ENCODE results near the gene CANT1. TPM values are rescaled to one million over a fixed set of nuclear protein-coding genes. Genes with fewer than 3 reads are reported as not detected.

Gene CANT1
- total and polyA plus RNA-seq, 12 donors, result 10.3 to 78.3 (median 40.4) TPM

- H3K4me3 ChIP-seq, result no peak overlapping the region
- no peaks in the 10 kb centered on the region for H3K9me3 ChIP-seq (replicated peaks in 1 of 3)
- H3K36me3 ChIP-seq (replicated peaks in 1 of 2), result peaks cover 0 to 45% of the 10 kb centered on the region in 2 donors
- H3K27ac ChIP-seq, result peak overlapping the region in 1 of 5 donors; percentile 6
- TF ChIP-seq POLR2A (IDR thresholded peaks at IDR 0.05), result no peak
- TF ChIP-seq, protein P1, sequence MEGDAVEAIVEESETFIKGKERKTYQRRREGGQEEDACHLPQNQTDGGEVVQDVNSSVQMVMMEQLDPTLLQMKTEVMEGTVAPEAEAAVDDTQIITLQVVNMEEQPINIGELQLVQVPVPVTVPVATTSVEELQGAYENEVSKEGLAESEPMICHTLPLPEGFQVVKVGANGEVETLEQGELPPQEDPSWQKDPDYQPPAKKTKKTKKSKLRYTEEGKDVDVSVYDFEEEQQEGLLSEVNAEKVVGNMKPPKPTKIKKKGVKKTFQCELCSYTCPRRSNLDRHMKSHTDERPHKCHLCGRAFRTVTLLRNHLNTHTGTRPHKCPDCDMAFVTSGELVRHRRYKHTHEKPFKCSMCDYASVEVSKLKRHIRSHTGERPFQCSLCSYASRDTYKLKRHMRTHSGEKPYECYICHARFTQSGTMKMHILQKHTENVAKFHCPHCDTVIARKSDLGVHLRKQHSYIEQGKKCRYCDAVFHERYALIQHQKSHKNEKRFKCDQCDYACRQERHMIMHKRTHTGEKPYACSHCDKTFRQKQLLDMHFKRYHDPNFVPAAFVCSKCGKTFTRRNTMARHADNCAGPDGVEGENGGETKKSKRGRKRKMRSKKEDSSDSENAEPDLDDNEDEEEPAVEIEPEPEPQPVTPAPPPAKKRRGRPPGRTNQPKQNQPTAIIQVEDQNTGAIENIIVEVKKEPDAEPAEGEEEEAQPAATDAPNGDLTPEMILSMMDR (IDR thresholded peaks at IDR 0.05), result no peak
- peaks cover 24 to 39% of the 10 kb centered on the region in 2 donors for H3K4me1 ChIP-seq (replicated peaks in 1 of 2)
- intact Hi-C loops (cut with DNase I), result loop anchor here in 1 of 2 donors (5.0 kb wide), 1 partner anchor 50 kb away; no protein-coding TSS in a partner anchor
- WGBS, 4 donors, result 82 to 93% (median 88%) methylated on average over 19 to 22 of the region's 22 CpGs
- no peaks in the 10 kb centered on the region for H3K27me3 ChIP-seq
- DNase-seq, result peak in 5 of 7 donors; percentile 7 to 46 (median 17)
These were observed 17.5 kb downstream of the CANT1 start for GRCh38 chr17:78991906-78992532.

DNA sequence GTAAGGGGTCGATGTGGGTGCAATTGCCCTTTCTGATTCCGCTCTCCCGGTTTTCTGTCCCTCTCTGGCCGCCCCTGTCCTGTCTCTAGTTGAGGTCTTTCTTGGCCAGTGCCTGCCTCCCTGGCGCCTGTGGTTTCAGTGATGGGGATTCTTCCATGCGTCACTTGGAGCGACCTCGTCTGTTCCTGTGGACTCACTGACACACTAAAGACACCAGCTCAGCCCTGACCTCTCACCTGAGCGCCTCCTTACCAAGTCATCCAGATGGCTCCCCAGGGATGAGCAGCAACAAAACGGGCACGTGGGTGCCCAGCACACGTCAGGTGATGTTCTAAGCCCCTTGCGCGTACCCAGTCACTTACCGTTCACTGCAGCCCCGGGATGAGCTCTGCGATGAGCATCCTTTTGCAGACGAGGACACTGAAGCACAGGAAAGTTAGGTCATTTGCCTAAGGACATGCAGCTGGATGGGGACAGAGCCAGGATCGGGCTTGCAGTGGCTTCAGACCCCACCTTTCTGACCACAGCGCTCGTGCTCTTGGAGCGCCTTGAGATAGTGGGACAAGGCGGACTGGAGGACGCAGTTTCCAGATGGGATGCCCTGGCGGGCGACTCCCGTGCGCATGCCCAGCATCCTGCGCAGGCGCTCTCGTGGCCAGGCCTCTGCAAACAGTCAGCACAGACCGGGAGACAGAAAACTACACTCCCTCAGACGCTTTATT is 18.4 kb downstream of the CANT1 start:
- no peaks in the 10 kb centered on the region for H3K27me3 ChIP-seq
- H3K27ac ChIP-seq, result no peak overlapping the region
- intact Hi-C loops (cut with DNase I), result loop anchor here in 1 of 2 donors (5.0 kb wide), 1 partner anchor 51 kb away; no protein-coding TSS in a partner anchor
- no peak overlapping the region for H3K4me3 ChIP-seq
- DNase-seq, result peak in 5 of 7 donors; percentile 1 to 35 (median 16)
- H3K36me3 ChIP-seq (replicated peaks in 1 of 2), result peaks cover 0 to 37% of the 10 kb centered on the region in 2 donors
- H3K4me1 ChIP-seq (replicated peaks in 1 of 2), result peaks cover 25 to 38% of the 10 kb centered on the region in 2 donors
- WGBS, 4 donors, result 94 to 95% (median 95%) methylated on average over 29 to 33 of the region's 33 CpGs
- H3K9me3 ChIP-seq (replicated peaks in 1 of 3), result no peaks in the 10 kb centered on the region
- TF ChIP-seq POLR2A (IDR thresholded peaks at IDR 0.05), result no peak

- H3K9me3 ChIP-seq (replicated peaks in 1 of 3), result no peaks in the 10 kb centered on the region
- 94 to 97% (median 95%) methylated on average over 21 to 29 of the region's 29 CpGs for WGBS, 4 donors
- TF ChIP-seq POLR2A (IDR thresholded peaks at IDR 0.05), result no peak
- TF ChIP-seq, protein P1 (IDR thresholded peaks at IDR 0.05), result no peak
- intact Hi-C loops (cut with DNase I), result loop anchor here in 1 of 2 donors (5.0 kb wide), 1 partner anchor 52 kb away; no protein-coding TSS in a partner anchor
- H3K36me3 ChIP-seq (replicated peaks in 1 of 2), result peaks cover 0 to 31% of the 10 kb centered on the region in 2 donors
- H3K4me1 ChIP-seq (replicated peaks in 1 of 2), result peaks cover 20 to 32% of the 10 kb centered on the region in 2 donors
- H3K4me3 ChIP-seq, result no peak overlapping the region
- H3K27me3 ChIP-seq, result no peaks in the 10 kb centered on the region
- DNase-seq, result no peak
- H3K27ac ChIP-seq, result no peak overlapping the region
These were observed 19.1 kb downstream of the CANT1 start for GRCh38 chr17:78990349-78991016.

DNA sequence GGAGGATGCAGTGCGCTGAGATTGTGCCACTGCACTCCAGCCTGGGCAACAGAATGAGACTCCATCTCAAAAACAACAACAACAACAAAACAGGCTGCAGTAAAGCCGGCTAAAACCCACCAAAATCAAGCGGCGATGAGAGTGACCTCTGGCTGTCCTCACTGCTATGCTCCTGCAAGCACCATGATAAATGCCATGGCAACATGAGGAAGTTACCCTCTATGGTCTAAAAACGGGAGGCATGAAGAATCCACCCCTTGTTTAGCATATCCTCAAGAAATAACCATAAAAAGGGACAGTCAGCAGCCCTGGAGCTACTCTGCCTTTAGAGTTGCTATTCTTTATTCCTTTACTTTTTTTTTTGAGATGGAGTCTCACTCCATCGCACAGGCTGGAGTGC is 21.4 kb downstream of the CANT1 start:
- intact Hi-C loops (cut with DNase I), result no loop called here
- H3K4me3 ChIP-seq, result no peak overlapping the region
- 36 to 54% (median 40%) methylated on average over 6 of the region's 6 CpGs for WGBS, 4 donors
- H3K27ac ChIP-seq, result no peak overlapping the region
- no peak for TF ChIP-seq POLR2A (IDR thresholded peaks at IDR 0.05)
- TF ChIP-seq, protein P1 (IDR thresholded peaks at IDR 0.05), result no peak
- H3K4me1 ChIP-seq (replicated peaks in 1 of 2), result peaks cover 20 to 24% of the 10 kb centered on the region in 2 donors
- no peaks in the 10 kb centered on the region for H3K9me3 ChIP-seq (replicated peaks in 1 of 3)
- DNase-seq, result no peak
- H3K27me3 ChIP-seq, result no peaks in the 10 kb centered on the region
- H3K36me3 ChIP-seq (replicated peaks in 1 of 2), result peaks cover 0 to 18% of the 10 kb centered on the region in 2 donors
